ENCODE data around the gene RRP1B. TPM values are rescaled to one million over a fixed set of nuclear protein-coding genes. Genes with fewer than 3 reads are reported as not detected.

The RRP1B gene
- total and polyA plus RNA-seq, 2 of the 13 experiments (the other 11 are each of a cell fraction or from before 2014, with no cell fraction given): 16.3 to 46.2 TPM

DNA sequence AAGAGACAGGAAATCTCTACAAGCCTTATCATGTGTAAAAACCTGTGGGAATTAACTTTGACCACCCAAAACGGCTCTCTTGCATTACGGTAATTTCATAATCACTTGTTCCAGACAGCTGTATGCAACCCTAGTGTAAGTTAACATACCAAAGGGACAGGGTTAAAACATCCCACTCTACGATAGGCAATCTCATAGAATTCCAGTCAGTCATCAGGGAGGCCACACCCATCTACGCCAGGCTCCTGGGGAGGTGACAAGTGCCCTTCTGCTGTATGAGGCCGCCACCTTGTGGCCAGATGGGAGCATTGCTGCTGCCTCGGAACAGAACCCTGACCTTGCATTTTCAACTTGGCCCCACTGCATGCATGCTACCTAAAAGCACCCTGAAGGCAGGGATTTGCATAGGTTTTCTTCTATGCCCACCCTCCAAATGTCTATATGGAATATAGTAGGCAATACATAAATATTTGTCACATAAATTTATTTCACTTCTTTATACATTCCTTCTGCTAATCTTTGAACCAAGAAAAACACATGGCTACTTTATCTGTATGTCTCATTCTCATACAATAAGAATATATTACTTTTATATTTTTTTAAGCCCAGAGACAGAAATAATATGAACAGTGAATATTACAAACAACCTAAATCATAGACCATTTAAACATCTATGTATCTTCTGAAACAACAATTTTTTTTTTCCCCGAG, 12.7 kb upstream of the RRP1B start (continued):
- TF ChIP-seq POLR2AphosphoS2 (IDR thresholded peaks at IDR 0.05; ENCODE audit: low read depth, low read length) (no peak), CC2D1A (CRISPR knock-in tag; IDR thresholded peaks at IDR 0.05) (no peak), ZFY (CRISPR knock-in tag; IDR thresholded peaks at IDR 0.05) (peak; percentile 30; the same call in 1 of the 2 replicates), NR1H2 (CRISPR knock-in tag; IDR thresholded peaks at IDR 0.05; ENCODE audit: borderline replicate concordance, low read depth) (no peak), ETV5 (CRISPR knock-in tag; IDR thresholded peaks at IDR 0.05; ENCODE audit: borderline replicate concordance) (peak; percentile 30; the same call in 1 of the 2 replicates), SMYD3 (CRISPR knock-in tag; IDR thresholded peaks at IDR 0.05) (no peak), ZNF44 (CRISPR knock-in tag; IDR thresholded peaks at IDR 0.05) (no peak), ZNF432 (CRISPR knock-in tag; IDR thresholded peaks at IDR 0.05; ENCODE audit: borderline replicate concordance) (no peak), ARNT2 (CRISPR knock-in tag; IDR thresholded peaks at IDR 0.05; ENCODE audit: low read depth) (no peak), ZNF460 (CRISPR knock-in tag; IDR thresholded peaks at IDR 0.05; ENCODE audit: borderline replicate concordance) (no peak), MIER2 (CRISPR knock-in tag; IDR thresholded peaks at IDR 0.05) (no peak), MYC (CRISPR knock-in tag; IDR thresholded peaks at IDR 0.05; ENCODE audit: borderline replicate concordance) (no peak; the same call in 1 of the 2 replicates), PRMT3 (CRISPR knock-in tag; IDR thresholded peaks at IDR 0.05; ENCODE audit: borderline replicate concordance, low read depth) (no peak), RCOR2 (CRISPR knock-in tag; IDR thresholded peaks at IDR 0.05) (peak; percentile 30; the same call in 1 of the 2 replicates)
- TF ChIP-seq, protein P1, sequence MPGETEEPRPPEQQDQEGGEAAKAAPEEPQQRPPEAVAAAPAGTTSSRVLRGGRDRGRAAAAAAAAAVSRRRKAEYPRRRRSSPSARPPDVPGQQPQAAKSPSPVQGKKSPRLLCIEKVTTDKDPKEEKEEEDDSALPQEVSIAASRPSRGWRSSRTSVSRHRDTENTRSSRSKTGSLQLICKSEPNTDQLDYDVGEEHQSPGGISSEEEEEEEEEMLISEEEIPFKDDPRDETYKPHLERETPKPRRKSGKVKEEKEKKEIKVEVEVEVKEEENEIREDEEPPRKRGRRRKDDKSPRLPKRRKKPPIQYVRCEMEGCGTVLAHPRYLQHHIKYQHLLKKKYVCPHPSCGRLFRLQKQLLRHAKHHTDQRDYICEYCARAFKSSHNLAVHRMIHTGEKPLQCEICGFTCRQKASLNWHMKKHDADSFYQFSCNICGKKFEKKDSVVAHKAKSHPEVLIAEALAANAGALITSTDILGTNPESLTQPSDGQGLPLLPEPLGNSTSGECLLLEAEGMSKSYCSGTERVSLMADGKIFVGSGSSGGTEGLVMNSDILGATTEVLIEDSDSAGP (CRISPR knock-in tag; IDR thresholded peaks at IDR 0.05; ENCODE audit: borderline replicate concordance): no peak
- TF ChIP-seq, protein P2, sequence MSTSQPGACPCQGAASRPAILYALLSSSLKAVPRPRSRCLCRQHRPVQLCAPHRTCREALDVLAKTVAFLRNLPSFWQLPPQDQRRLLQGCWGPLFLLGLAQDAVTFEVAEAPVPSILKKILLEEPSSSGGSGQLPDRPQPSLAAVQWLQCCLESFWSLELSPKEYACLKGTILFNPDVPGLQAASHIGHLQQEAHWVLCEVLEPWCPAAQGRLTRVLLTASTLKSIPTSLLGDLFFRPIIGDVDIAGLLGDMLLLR (CRISPR knock-in tag; IDR thresholded peaks at IDR 0.05): no peak
- TF ChIP-seq, protein P3, sequence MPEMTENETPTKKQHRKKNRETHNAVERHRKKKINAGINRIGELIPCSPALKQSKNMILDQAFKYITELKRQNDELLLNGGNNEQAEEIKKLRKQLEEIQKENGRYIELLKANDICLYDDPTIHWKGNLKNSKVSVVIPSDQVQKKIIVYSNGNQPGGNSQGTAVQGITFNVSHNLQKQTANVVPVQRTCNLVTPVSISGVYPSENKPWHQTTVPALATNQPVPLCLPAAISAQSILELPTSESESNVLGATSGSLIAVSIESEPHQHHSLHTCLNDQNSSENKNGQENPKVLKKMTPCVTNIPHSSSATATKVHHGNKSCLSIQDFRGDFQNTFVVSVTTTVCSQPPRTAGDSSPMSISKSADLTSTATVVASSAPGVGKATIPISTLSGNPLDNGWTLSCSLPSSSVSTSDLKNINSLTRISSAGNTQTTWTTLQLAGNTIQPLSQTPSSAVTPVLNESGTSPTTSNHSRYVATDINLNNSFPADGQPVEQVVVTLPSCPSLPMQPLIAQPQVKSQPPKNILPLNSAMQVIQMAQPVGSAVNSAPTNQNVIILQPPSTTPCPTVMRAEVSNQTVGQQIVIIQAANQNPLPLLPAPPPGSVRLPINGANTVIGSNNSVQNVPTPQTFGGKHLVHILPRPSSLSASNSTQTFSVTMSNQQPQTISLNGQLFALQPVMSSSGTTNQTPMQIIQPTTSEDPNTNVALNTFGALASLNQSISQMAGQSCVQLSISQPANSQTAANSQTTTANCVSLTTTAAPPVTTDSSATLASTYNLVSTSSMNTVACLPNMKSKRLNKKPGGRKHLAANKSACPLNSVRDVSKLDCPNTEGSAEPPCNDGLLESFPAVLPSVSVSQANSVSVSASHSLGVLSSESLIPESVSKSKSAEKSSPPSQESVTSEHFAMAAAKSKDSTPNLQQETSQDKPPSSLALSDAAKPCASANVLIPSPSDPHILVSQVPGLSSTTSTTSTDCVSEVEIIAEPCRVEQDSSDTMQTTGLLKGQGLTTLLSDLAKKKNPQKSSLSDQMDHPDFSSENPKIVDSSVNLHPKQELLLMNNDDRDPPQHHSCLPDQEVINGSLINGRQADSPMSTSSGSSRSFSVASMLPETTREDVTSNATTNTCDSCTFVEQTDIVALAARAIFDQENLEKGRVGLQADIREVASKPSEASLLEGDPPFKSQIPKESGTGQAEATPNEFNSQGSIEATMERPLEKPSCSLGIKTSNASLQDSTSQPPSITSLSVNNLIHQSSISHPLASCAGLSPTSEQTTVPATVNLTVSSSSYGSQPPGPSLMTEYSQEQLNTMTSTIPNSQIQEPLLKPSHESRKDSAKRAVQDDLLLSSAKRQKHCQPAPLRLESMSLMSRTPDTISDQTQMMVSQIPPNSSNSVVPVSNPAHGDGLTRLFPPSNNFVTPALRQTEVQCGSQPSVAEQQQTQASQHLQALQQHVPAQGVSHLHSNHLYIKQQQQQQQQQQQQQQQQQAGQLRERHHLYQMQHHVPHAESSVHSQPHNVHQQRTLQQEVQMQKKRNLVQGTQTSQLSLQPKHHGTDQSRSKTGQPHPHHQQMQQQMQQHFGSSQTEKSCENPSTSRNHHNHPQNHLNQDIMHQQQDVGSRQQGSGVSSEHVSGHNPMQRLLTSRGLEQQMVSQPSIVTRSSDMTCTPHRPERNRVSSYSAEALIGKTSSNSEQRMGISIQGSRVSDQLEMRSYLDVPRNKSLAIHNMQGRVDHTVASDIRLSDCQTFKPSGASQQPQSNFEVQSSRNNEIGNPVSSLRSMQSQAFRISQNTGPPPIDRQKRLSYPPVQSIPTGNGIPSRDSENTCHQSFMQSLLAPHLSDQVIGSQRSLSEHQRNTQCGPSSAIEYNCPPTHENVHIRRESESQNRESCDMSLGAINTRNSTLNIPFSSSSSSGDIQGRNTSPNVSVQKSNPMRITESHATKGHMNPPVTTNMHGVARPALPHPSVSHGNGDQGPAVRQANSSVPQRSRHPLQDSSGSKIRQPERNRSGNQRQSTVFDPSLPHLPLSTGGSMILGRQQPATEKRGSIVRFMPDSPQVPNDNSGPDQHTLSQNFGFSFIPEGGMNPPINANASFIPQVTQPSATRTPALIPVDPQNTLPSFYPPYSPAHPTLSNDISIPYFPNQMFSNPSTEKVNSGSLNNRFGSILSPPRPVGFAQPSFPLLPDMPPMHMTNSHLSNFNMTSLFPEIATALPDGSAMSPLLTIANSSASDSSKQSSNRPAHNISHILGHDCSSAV (CRISPR knock-in tag; IDR thresholded peaks at IDR 0.05; ENCODE audit: borderline replicate concordance): no peak
- TF ChIP-seq, protein P4, sequence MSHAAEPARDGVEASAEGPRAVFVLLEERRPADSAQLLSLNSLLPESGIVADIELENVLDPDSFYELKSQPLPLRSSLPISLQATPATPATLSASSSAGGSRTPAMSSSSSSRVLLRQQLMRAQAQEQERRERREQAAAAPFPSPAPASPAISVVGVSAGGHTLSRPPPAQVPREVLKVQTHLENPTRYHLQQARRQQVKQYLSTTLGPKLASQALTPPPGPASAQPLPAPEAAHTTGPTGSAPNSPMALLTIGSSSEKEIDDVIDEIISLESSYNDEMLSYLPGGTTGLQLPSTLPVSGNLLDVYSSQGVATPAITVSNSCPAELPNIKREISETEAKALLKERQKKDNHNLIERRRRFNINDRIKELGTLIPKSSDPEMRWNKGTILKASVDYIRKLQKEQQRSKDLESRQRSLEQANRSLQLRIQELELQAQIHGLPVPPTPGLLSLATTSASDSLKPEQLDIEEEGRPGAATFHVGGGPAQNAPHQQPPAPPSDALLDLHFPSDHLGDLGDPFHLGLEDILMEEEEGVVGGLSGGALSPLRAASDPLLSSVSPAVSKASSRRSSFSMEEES (CRISPR knock-in tag; IDR thresholded peaks at IDR 0.05): 0 out of 2 replicates have a peak, but pooled peaks have one; percentile 50
